Activated T-cell treated with anti-CD3 and anti-CD28 coated beads, Interleukin-2, amount 50 U/mL, for 72 hours (primary cell): ENCODE data around the gene EFNA3. TPM values are rescaled to one million over a fixed set of nuclear protein-coding genes. Genes with fewer than 3 reads are reported as not detected.

ENCODE experiments used
- ATAC-seq, 2 donors: fragments of 150-1000 bp; cut with Tn5 transposase; replicated peaks in 1 of 2; 2 replicates each; pipeline ENCODE4 v1.10.0; 2021; ENCODE audit warnings: moderate library complexity in 2 of 2, mild to moderate bottlenecking in 1 of 2
- DNase-seq, 2 donors: peaks; one replicate each; pipeline ENCODE4 v3.0.0; 2021 to 2022; ENCODE audit warnings: mixed read lengths in 1 of 2
- H3K27ac Mint-ChIP-seq: one replicate; pipeline ENCODE4 v1.8.0; 2022; ENCODE audit warnings: mild to moderate bottlenecking, moderate library complexity, mixed read lengths
- H3K27me3 Mint-ChIP-seq: one replicate; pipeline ENCODE4 v1.8.0; 2022; ENCODE audit warnings: low read depth, mixed read lengths
- H3K36me3 Mint-ChIP-seq, 2 donors: one replicate each; pipeline ENCODE4 v1.8.0; 2022; ENCODE audit warnings: mixed read lengths in 2 of 2, mild to moderate bottlenecking in 1 of 2; ENCODE audit not compliant: insufficient read depth in 2 of 2
- H3K4me1 Mint-ChIP-seq: one replicate; pipeline ENCODE4 v1.8.0; 2022; ENCODE audit warnings: low read depth, mixed read lengths
- H3K4me3 Mint-ChIP-seq, 2 donors: one replicate each; pipeline ENCODE4 v1.8.0; 2022; ENCODE audit warnings: mild to moderate bottlenecking in 2 of 2, mixed read lengths in 2 of 2, moderate library complexity in 2 of 2
- H3K9me3 Mint-ChIP-seq, 2 donors: one replicate each; pipeline ENCODE4 v1.8.0; 2022; ENCODE audit warnings: mixed read lengths in 2 of 2
- total RNA-seq, 2 donors: library from RNA; stranded (reverse); gene quantifications; one replicate each; pipeline ENCODE4 v1.2.3, GENCODE V29; 2022

EFNA3 gene
- total RNA-seq, 2 donors from 2014 or later, result 4.1 to 4.7 TPM

DNA sequence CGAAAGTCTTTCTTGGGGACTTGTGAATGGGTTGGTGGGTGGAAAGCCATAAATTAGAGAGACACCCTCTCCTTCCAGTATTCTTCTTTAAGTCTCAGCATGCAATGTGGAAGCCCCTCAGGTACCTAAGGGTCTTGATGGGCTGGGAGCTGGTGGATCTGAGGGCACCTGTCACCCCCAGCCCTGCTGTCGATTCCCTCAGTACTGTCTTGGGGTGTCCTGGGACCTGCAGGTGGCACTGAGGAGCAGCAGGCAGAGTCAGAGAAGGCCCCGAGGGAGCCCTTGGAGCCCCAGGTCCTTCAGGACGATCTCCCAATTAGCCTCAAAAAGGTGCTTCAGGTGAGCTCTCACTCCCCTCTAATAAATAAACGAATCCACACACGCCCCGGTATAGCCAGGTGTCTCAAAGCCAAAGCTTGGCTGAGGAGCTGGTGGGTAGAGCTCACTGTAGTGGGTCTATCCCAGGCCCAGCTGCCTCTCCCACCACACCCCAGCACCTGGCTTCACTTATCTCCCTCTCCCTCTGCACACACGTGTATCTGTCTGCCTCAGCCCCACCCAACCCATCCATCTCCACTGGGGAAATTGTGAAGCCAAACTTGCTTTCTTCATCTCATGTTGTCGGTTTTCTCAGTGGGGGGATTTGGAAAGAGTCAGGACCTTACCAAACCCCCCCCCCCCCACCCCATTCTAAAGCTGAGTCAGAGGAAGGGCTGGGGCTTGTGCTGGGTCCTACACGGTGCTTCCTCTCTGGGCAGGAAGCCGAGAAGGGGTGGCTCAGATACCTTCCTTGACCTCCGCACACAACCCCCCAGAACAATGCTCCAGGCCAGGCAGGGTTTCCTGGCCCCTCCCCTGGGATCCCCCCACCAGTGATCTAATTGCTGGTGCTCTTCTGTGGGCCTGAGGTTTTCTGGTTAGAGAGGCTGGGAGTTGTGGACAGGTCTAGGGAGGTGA is 25.9 kb upstream of the EFNA3 start:
- Mint-ChIP-seq H3K9me3 (no peaks in the 10 kb centered on the region), H3K27ac (peak overlapping the region; percentile 40), H3K27me3 (no peaks in the 10 kb centered on the region), H3K4me1 (peaks cover 26% of the 10 kb centered on the region), H3K4me3 (peak overlapping the region; percentile 91 to 92), H3K36me3 (no peaks in the 10 kb centered on the region)
- ATAC-seq (peak in 1 of 2 donors; percentile 21), DNase-seq (peak; percentile 34 to 54)

GRCh38 chr1:155053531-155054105 is 25.0 kb upstream of the EFNA3 start:
- H3K9me3 Mint-ChIP-seq, result no peaks in the 10 kb centered on the region
- H3K27ac Mint-ChIP-seq, result peak overlapping the region; percentile 40
- H3K4me3 Mint-ChIP-seq, result peak overlapping the region; percentile 63 to 91
- DNase-seq (no peak), ATAC-seq (no peak)
- H3K36me3 Mint-ChIP-seq, result no peaks in the 10 kb centered on the region
- peaks cover 26% of the 10 kb centered on the region for H3K4me1 Mint-ChIP-seq
- H3K27me3 Mint-ChIP-seq, result no peaks in the 10 kb centered on the region

- H3K27ac Mint-ChIP-seq, result no peak overlapping the region
- H3K27me3 Mint-ChIP-seq, result no peaks in the 10 kb centered on the region
- DNase-seq (no peak), ATAC-seq (no peak)
- H3K4me3 Mint-ChIP-seq, result no peak overlapping the region
- H3K36me3 Mint-ChIP-seq, result no peaks in the 10 kb centered on the region
- H3K4me1 Mint-ChIP-seq, result peaks cover 20% of the 10 kb centered on the region
- H3K9me3 Mint-ChIP-seq, result no peaks in the 10 kb centered on the region
These were observed 21.5 kb upstream of the EFNA3 start for GRCh38 chr1:155057104-155057503.

GRCh38 chr1:155057788-155058211 is 20.8 kb upstream of the EFNA3 start:
- Mint-ChIP-seq H3K27me3 (no peaks in the 10 kb centered on the region), H3K9me3 (no peaks in the 10 kb centered on the region), H3K4me3 (no peak overlapping the region), H3K27ac (no peak overlapping the region), H3K4me1 (peaks cover 20% of the 10 kb centered on the region), H3K36me3 (no peaks in the 10 kb centered on the region)
- no peak for ATAC-seq
- no peak for DNase-seq

DNA sequence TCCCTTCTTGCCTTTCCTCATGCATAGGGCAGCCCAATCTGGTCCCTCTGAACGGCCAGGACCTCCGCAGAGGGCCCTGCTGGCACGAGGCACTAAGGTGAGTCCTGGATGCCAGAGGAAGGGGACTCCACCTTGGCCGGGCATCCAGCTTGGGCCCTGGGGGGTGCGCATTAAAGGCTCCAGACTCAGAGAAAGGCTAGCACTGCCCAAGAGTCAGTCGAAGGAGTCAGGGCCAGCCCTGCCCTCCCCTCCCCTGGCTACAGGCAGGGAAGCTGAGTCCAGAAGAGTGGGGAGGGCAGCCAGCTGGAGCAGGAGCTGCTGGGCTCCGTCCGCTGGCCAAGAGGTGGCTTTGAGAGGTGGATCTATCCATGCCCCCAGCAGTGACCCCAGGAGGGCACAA is 17.9 kb upstream of the EFNA3 start:
- ATAC-seq (no peak), DNase-seq (no peak)
- Mint-ChIP-seq H3K4me1 (peaks cover 32% of the 10 kb centered on the region), H3K9me3 (no peaks in the 10 kb centered on the region), H3K36me3 (peaks cover 0 to 2% of the 10 kb centered on the region in 2 donors), H3K27me3 (no peaks in the 10 kb centered on the region), H3K4me3 (no peak overlapping the region), H3K27ac (no peak overlapping the region)

- peaks cover 37% of the 10 kb centered on the region for H3K4me1 Mint-ChIP-seq
- no peak overlapping the region for H3K4me3 Mint-ChIP-seq
- peaks cover 0 to 2% of the 10 kb centered on the region in 2 donors for H3K36me3 Mint-ChIP-seq
- no peaks in the 10 kb centered on the region for H3K27me3 Mint-ChIP-seq
- DNase-seq, result peak; percentile 95 to 97
- H3K27ac Mint-ChIP-seq, result no peak overlapping the region
- peak; percentile 62 to 66 for ATAC-seq
- H3K9me3 Mint-ChIP-seq, result no peaks in the 10 kb centered on the region
These were observed 17.1 kb upstream of the EFNA3 start for GRCh38 chr1:155061381-155062150.

DNA sequence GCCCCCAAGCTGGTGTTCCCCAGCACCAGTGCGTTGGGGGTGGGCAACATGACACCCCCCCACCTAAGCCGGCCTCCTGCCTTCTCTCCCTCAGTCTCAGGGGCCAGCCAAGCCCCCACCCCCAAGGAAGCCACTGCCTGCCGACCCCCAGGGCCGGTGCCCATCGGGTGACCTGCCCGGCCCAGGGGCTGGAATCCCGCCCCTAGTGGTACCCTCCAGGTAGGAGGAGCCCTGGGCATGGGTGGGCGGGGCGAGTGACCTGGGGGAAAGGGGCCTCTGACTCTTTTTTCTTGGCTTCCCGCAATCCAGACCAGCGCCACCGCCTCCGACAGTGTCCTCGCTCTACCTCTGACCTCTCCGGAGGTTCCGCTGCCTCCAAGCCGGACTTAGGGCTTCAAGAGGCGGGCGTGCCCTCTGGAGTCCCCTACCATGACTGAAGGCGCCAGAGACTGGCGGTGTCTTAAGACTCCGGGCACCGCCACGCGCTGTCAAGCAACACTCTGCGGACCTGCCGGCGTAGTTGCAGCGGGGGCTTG is 16.4 kb upstream of the EFNA3 start:
- Mint-ChIP-seq H3K9me3 (no peaks in the 10 kb centered on the region), H3K36me3 (peaks cover 0 to 2% of the 10 kb centered on the region in 2 donors), H3K4me3 (peak overlapping the region; percentile 40 to 87), H3K4me1 (peaks cover 37% of the 10 kb centered on the region), H3K27me3 (no peaks in the 10 kb centered on the region), H3K27ac (no peak overlapping the region)
- ATAC-seq, result peak in 1 of 2 donors; percentile 5
- no peak for DNase-seq

GRCh38 chr1:155062702-155063411 is 15.8 kb upstream of the EFNA3 start:
- DNase-seq (peak; percentile 86 to 87), ATAC-seq (peak; percentile 52 to 56)
- Mint-ChIP-seq H3K36me3 (peaks cover 0 to 2% of the 10 kb centered on the region in 2 donors), H3K4me3 (peak overlapping the region; percentile 85 to 87), H3K9me3 (no peaks in the 10 kb centered on the region), H3K27ac (no peak overlapping the region), H3K27me3 (no peaks in the 10 kb centered on the region), H3K4me1 (peaks cover 37% of the 10 kb centered on the region)

GRCh38 chr1:155063550-155064110 is 15.0 kb upstream of the EFNA3 start, which contains the start of gene EFNA4:
TSS of gene EFNA4 (plus strand) at chr1:155063740. CDS start at chr1:155063824, 84 bp downstream.
- H3K4me3 Mint-ChIP-seq, result peak within 1 kb of the TSS; percentile 85 to 87
- ATAC-seq, result peak; percentile 83 to 85
- DNase-seq, result peak; percentile 82 to 90
- H3K36me3 Mint-ChIP-seq, result peaks cover 0 to 2% of the 10 kb centered on the region in 2 donors
- H3K27ac Mint-ChIP-seq, result peak within 1 kb of the TSS; percentile 2
- H3K9me3 Mint-ChIP-seq, result no peaks in the 10 kb centered on the region
- H3K4me1 Mint-ChIP-seq, result peaks cover 37% of the 10 kb centered on the region
- no peaks in the 10 kb centered on the region for H3K27me3 Mint-ChIP-seq

DNA sequence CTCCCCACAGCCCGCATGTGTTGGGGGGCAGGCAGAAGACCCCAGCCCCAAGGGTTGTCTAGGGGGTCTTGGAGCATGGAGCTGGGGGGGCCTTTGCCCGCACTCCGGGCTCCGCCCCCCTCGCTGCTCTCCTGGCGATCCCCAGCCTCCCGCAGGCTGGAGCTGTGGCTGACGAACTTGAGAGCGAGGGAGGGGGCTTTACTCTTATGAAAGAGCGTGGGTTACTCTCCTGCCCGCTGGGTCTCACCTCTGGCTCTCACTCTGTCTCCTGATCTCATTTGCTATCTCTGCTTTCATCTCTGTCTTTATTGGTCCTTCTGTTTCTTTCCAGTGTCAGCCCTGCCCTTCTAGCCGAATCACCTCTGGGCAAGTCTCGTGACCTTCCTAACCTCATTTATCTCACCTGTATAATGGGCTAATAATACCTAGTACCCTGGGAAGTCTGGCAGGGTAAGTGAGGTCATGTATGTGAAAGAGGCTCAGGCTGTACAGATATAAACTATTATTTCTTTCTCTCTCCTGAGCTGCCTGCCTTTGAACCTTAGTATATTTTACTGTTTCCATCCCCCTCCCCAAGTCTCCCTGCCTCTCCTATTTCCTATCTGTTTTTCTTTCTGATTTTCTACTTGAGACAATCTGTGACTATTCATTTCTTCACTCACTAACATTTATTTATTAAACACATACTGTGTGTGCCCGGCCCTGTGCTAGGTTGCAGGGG is 14.4 kb upstream of the EFNA3 start:
- no peaks in the 10 kb centered on the region for H3K27me3 Mint-ChIP-seq
- H3K4me1 Mint-ChIP-seq, result peaks cover 37% of the 10 kb centered on the region
- peaks cover 1 to 2% of the 10 kb centered on the region in 2 donors for H3K36me3 Mint-ChIP-seq
- H3K27ac Mint-ChIP-seq, result peak overlapping the region; percentile 2
- DNase-seq, result peak; percentile 29 to 48
- ATAC-seq, result peak; percentile 25 to 31
- peak overlapping the region; percentile 80 to 87 for H3K4me3 Mint-ChIP-seq
- no peaks in the 10 kb centered on the region for H3K9me3 Mint-ChIP-seq

- Mint-ChIP-seq H3K4me3 (peak overlapping the region; percentile 80 to 87), H3K9me3 (no peaks in the 10 kb centered on the region), H3K27ac (peak overlapping the region; percentile 2), H3K27me3 (no peaks in the 10 kb centered on the region), H3K4me1 (peaks cover 37% of the 10 kb centered on the region), H3K36me3 (peaks cover 1 to 2% of the 10 kb centered on the region in 2 donors)
- no peak for ATAC-seq
- DNase-seq, result no peak
These were observed 13.7 kb upstream of the EFNA3 start for GRCh38 chr1:155064832-155065429.
